GM06990 (cell line): ENCODE data around the gene KRT10.

Source experiments
- DNase-seq: peaks from one replicate; pipeline ENCODE4 v3.0.0-alpha.2; 2011; ENCODE audit not compliant: insufficient read length; ENCODE audit errors: extremely low read depth
- H3K27me3 ChIP-seq: replicated peaks from 2 replicates; pipeline ENCODE4 v1.6.0; 2011; ENCODE audit warnings: low read length; ENCODE audit not compliant: control insufficient read depth, insufficient read depth
- H3K36me3 ChIP-seq: 2 replicates; pipeline ENCODE4 v1.5.1; 2011; ENCODE audit warnings: low read length; ENCODE audit not compliant: control insufficient read depth, insufficient read depth
- H3K4me3 ChIP-seq: replicated peaks from 2 replicates; pipeline ENCODE4 v1.5.1; 2011; ENCODE audit warnings: low read depth, mild to moderate bottlenecking, control low read depth, low read length
- CTCF ChIP-seq: IDR thresholded peaks from 2 replicates; pipeline ENCODE4 v1.5.1; 2011; ENCODE audit warnings: low read length, control low read depth, mild to moderate bottlenecking, inconsistent platforms; ENCODE audit not compliant: insufficient read depth, poor library complexity, severe bottlenecking

Gene KRT10

GRCh38 chr17:40793832-40794231 is 28.6 kb downstream of the KRT10 start:
- Histone ChIP-seq H3K4me3 (no peak overlapping the region), H3K36me3 (no peaks in the 10 kb centered on the region), H3K27me3 (no peaks in the 10 kb centered on the region)
- DNase-seq = no peak
- no peak for TF ChIP-seq CTCF

GRCh38 chr17:40791787-40792436 is 30.5 kb downstream of the KRT10 start:
- H3K36me3 ChIP-seq = no peaks in the 10 kb centered on the region
- TF ChIP-seq CTCF = peak; percentile 61
- DNase-seq = no peak
- H3K27me3 ChIP-seq = no peaks in the 10 kb centered on the region
- no peak overlapping the region for H3K4me3 ChIP-seq

GRCh38 chr17:40791111-40791510 is 31.3 kb downstream of the KRT10 start:
- TF ChIP-seq CTCF = no peak
- H3K27me3 ChIP-seq = no peaks in the 10 kb centered on the region

GRCh38 chr17:40782450-40782849 is 40.0 kb downstream of the KRT10 start, which contains the start of gene KRT27:
KRT27 (minus strand) TSS chr17:40782550; CDS start chr17:40782493, 57 bp downstream.
- 0 out of 2 replicates have a peak, but pooled peaks cover 2% of the 10 kb centered on the region for H3K27me3 ChIP-seq
- H3K36me3 ChIP-seq = no peaks in the 10 kb centered on the region
- DNase-seq = no peak
- TF ChIP-seq CTCF = no peak
- H3K4me3 ChIP-seq = no peak within 1 kb of the TSS

More at GRCh38 chr17:40791111-40791510, 31.3 kb downstream of the KRT10 start:
- Histone ChIP-seq H3K4me3 (no peak overlapping the region), H3K36me3 (no peaks in the 10 kb centered on the region)
- DNase-seq = no peak

- Histone ChIP-seq H3K36me3 (no peaks in the 10 kb centered on the region), H3K4me3 (no peak overlapping the region), H3K27me3 (no peaks in the 10 kb centered on the region)
- no peak for TF ChIP-seq CTCF
- DNase-seq = no peak
Observed at GRCh38 chr17:40779181-40779909, 43.1 kb downstream of the KRT10 start.
